PFSK-1 (cell line): ENCODE data around the gene TMEM270.

ENCODE experiments used
- FOXP2 ChIP-seq: optimal IDR thresholded peaks from 2 replicates; pipeline ENCODE3; 2011; ENCODE audit warnings: borderline replicate concordance, control low read depth, inconsistent platforms; ENCODE audit not compliant: insufficient read depth; ENCODE audit errors: extremely low read length, extremely low read depth
- POLR2AphosphoS5 ChIP-seq: IDR thresholded peaks from 2 replicates; pipeline ENCODE4 v1.6.1; 2012; ENCODE audit warnings: low read depth, mild to moderate bottlenecking, control low read depth, low read length, moderate library complexity
- SIN3A ChIP-seq: IDR thresholded peaks from 2 replicates; pipeline ENCODE4 v1.6.1; 2012; ENCODE audit warnings: mild to moderate bottlenecking, low read length, moderate library complexity, borderline replicate concordance; ENCODE audit not compliant: insufficient read depth
- TAF1 ChIP-seq: IDR thresholded peaks from 2 replicates; pipeline ENCODE4 v1.6.1; 2012; ENCODE audit warnings: low read length, control low read depth, borderline replicate concordance; ENCODE audit not compliant: insufficient read depth
- TF ChIP-seq, protein P1 (sequence below), 2 experiments: IDR thresholded peaks; 2 replicates each; pipeline versions ENCODE4 v1.6.1 to v1.8.0; 2011 to 2012; ENCODE audit warnings: low read depth in 2 of 2, low read length in 2 of 2, control low read depth in 1 of 2, inconsistent platforms in 1 of 2, mild to moderate bottlenecking in 1 of 2, moderate library complexity in 1 of 2; ENCODE audit not compliant: insufficient read depth in 1 of 2

Gene TMEM270

DNA sequence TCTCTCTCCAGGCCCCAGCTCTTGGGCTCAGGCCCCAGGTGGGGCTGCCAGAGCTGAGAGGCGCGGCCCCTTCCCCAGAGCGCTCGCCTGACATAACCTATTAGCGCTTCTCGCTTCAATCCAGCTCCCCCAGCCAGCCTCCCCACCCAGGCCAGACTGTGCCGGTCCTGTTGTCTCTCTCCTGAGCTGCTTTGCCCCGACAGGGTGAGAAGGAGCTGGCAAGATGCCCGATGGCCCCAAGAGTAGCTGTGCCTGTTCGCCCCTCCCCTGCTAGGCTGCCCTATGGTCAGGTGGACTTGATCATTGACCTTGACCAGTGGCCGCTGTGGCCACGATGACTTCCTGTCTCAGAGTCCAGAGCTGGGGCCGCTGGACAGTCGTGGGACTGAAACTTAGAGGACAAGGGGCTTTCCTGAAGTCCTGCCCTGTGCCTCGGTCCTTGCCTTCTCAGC lies 9.1 kb downstream of the TMEM270 start:
- TF ChIP-seq FOXP2, result no peak
- no peak for TF ChIP-seq TAF1
- TF ChIP-seq SIN3A, result no peak
- TF ChIP-seq, protein P1, sequence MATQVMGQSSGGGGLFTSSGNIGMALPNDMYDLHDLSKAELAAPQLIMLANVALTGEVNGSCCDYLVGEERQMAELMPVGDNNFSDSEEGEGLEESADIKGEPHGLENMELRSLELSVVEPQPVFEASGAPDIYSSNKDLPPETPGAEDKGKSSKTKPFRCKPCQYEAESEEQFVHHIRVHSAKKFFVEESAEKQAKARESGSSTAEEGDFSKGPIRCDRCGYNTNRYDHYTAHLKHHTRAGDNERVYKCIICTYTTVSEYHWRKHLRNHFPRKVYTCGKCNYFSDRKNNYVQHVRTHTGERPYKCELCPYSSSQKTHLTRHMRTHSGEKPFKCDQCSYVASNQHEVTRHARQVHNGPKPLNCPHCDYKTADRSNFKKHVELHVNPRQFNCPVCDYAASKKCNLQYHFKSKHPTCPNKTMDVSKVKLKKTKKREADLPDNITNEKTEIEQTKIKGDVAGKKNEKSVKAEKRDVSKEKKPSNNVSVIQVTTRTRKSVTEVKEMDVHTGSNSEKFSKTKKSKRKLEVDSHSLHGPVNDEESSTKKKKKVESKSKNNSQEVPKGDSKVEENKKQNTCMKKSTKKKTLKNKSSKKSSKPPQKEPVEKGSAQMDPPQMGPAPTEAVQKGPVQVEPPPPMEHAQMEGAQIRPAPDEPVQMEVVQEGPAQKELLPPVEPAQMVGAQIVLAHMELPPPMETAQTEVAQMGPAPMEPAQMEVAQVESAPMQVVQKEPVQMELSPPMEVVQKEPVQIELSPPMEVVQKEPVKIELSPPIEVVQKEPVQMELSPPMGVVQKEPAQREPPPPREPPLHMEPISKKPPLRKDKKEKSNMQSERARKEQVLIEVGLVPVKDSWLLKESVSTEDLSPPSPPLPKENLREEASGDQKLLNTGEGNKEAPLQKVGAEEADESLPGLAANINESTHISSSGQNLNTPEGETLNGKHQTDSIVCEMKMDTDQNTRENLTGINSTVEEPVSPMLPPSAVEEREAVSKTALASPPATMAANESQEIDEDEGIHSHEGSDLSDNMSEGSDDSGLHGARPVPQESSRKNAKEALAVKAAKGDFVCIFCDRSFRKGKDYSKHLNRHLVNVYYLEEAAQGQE (IDR thresholded peaks at IDR 0.05; ENCODE audit: insufficient read depth in 1 of 2, low read depth in 2 of 2, low read length in 2 of 2), result no peak
- TF ChIP-seq POLR2AphosphoS5, result no peak

DNA sequence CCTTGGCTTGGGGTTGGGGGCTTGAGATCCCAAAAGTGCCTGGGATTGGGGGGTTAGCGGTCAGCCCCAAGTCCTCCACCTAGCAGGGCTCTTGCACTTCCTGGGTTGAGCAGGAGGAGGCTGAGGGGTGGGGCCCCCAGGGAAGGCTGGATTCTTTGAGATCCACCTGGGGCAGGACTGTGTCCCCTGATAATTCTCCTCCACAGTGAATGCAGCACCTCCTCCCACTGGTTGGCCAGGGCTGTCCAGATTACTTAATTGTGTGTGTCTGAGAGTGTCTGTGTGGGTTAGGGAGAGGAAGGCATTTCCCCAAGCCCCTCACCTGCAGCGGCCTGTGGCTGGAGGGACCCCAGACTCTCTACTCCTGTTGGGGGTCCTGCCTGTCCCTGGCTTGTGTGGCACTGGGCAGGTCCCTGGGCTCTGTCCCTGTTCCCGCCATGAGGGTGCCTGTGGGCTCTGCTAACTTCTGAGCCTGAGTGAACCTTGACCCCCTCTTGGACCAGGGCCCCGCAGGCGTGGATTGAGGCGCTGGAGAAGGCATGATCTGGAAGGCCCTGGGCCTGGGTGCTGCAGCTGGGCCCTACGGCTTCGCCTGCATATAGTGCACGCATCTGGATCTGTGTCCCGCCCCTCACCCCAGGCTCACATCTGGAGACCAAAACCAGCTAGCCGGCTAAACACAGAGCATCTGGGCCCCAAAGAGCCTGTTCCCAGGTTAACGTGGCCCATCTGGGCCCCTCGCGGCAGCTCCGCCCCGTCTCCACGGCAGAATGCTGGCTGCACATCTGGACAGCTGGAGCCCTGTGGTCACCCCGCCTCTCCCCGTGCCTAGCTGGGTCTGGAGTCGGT lies 10.4 kb downstream of the TMEM270 start:
- TF ChIP-seq TAF1, result no peak
- TF ChIP-seq, protein P1 (IDR thresholded peaks at IDR 0.05; ENCODE audit: insufficient read depth in 1 of 2, low read depth in 2 of 2, low read length in 2 of 2), result no peak
- TF ChIP-seq SIN3A, result no peak
- no peak for TF ChIP-seq POLR2AphosphoS5
- TF ChIP-seq FOXP2, result no peak

DNA sequence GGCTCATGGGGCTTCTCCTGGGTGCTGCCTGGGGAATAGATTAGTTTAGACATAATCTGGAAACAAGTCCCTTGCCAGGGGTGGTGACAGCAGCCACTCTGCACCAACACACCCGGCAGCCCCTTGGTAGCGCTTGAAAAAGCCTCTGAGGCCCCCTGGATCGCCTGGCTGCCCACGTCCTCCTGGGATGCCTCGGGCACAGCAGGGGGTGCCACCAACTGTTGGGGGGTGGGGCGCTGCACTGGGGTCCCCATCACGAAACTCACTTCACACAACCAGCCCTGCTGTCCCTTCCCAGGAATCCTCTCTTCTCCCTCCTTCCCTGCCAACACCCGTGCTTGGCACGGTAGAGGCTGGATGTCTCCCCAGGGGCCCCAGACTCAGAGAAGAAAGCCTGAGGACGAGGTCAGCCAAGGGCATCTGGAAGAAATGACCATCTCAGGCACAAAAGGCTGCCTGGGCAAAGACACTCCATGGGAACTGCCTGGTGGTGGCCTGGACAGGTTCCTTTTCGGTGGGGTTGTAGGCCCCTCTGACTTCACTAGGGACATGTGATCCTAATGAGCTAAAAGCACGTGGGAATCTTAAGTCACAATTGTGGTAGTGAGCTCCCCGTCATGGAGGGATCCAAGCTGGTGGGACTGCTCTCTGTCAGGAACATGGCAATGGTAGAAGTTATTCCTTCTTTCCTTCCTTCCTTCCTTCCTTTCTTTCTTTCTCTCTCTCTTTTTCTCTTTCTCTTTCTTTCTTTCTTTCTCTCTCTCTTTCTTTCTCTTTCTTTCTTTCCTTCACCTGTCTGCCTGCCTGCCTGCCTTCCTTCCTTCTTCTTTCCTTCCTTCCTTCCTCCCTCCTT lies 11.3 kb downstream of the TMEM270 start:
- TF ChIP-seq FOXP2 (no peak), SIN3A (no peak), POLR2AphosphoS5 (no peak), TAF1 (no peak)
- TF ChIP-seq, protein P1 (IDR thresholded peaks at IDR 0.05; ENCODE audit: insufficient read depth in 1 of 2, low read depth in 2 of 2, low read length in 2 of 2), result no peak

DNA sequence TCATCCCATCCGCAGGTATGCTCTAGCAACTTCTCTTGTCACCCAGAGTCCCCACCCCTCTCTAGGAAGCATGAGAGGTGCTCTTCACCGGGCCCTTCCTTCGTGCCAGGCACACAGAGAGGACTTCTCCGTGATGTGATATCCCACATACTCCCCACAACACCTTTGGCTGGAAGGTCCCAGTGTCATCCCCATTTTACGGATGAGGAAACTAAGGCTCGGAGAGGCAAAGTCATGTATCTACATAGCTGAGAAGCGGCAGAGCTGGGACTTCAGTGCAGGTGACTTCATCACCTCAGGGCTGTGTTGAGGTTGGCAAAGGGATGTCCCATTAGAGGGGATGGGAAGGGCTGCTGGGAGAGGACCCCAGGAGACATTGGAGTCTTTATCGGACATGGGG lies 15.4 kb downstream of the TMEM270 start:
- TF ChIP-seq, protein P1 (IDR thresholded peaks at IDR 0.05; ENCODE audit: insufficient read depth in 1 of 2, low read depth in 2 of 2, low read length in 2 of 2), result no peak
- TF ChIP-seq TAF1, result no peak
- TF ChIP-seq FOXP2, result no peak
- no peak for TF ChIP-seq SIN3A
- no peak for TF ChIP-seq POLR2AphosphoS5
